NCI-H460 (cell line): ENCODE measurements around the gene FEM1A. TPM values are rescaled to one million over a fixed set of nuclear protein-coding genes. Genes with fewer than 3 reads are reported as not detected.
"Not testable (repeated sequence)": the region's sequence is repeated elsewhere in the genome, so short reads cannot be mapped to it uniquely, and the experiment has no call there.

ENCODE experiments used
- DNase-seq: peaks from one replicate; pipeline ENCODE4 v3.0.0-alpha.2; 2016; ENCODE audit warnings: low read depth; ENCODE audit errors: extremely low read depth
- total RNA-seq: library from RNA; depleted of rRNA; stranded (reverse); fragments of >200 nt; shearing (Covaris generic); gene quantifications from 2 replicates; pipeline ENCODE4 v1.2.3, GENCODE V29; 2014

Gene FEM1A
- total RNA-seq, 1 experiment from 2014 or later: 10.6 TPM

GRCh38 chr19:4806384-4806783 is 14.8 kb downstream of the FEM1A start:
- DNase-seq: no peak

- DNase-seq: no peak
Observed at GRCh38 chr19:4807188-4807587, 15.7 kb downstream of the FEM1A start.

GRCh38 chr19:4811328-4812131 is 20.0 kb downstream of the FEM1A start:
- DNase-seq: peak; percentile 64

GRCh38 chr19:4814625-4815425 is 23.3 kb downstream of the FEM1A start:
- no peak for DNase-seq

GRCh38 chr19:4815426-4816201 is 24.1 kb downstream of the FEM1A start:
- peak; percentile 91 for DNase-seq

GRCh38 chr19:4816202-4816949 is 24.8 kb downstream of the FEM1A start:
- DNase-seq: no peak

GRCh38 chr19:4816950-4817278 is 25.4 kb downstream of the FEM1A start:
- no peak for DNase-seq

GRCh38 chr19:4817467-4818277 is 26.1 kb downstream of the FEM1A start:
- DNase-seq: no peak

GRCh38 chr19:4821265-4821664 is 29.7 kb downstream of the FEM1A start:
- no peak for DNase-seq

- not testable (repeated sequence) for DNase-seq
Observed at GRCh38 chr19:4822354-4822753, 30.8 kb downstream of the FEM1A start.

- DNase-seq: no peak
Observed at GRCh38 chr19:4823577-4823976, 32.0 kb downstream of the FEM1A start.

GRCh38 chr19:4829001-4829712 is 37.6 kb downstream of the FEM1A start:
- DNase-seq: no peak

- no peak for DNase-seq
Observed at GRCh38 chr19:4830332-4830731, 38.8 kb downstream of the FEM1A start.

GRCh38 chr19:4830768-4831265 is 39.3 kb downstream of the FEM1A start:
- no peak for DNase-seq

- DNase-seq: peak; percentile 30
Observed at GRCh38 chr19:4831304-4831978, 39.9 kb downstream of the FEM1A start, which contains the start of gene TICAM1. Gene TICAM1 (minus strand): TSS chr19:4831712. CDS start chr19:4818377, 13,335 bp downstream.

- not testable (repeated sequence) for DNase-seq
Observed at GRCh38 chr19:4831979-4832340, 40.4 kb downstream of the FEM1A start.

GRCh38 chr19:4832776-4833175 is 41.2 kb downstream of the FEM1A start:
- DNase-seq: no peak

- DNase-seq: no peak
Observed at GRCh38 chr19:4839192-4839591, 47.7 kb downstream of the FEM1A start.
